Esophagus muscularis mucosa (tissue), 4 donors: ENCODE data around the gene LDB3. TPM values are rescaled to one million over a fixed set of nuclear protein-coding genes. Genes with fewer than 3 reads are reported as not detected.
"Not testable (repeated sequence)": the region's sequence is repeated elsewhere in the genome, so short reads cannot be mapped to it uniquely, and the experiment has no call there.

Source experiments
- DNase-seq: peaks from one replicate; pipeline ENCODE4 v3.0.0-alpha.2; 2017; ENCODE audit errors: extremely low spot score
- H3K27ac ChIP-seq, 4 donors: fragments of 200-600 bp; sonication (generic); replicated peaks in 1 of 4; 1 replicate in 3 of 4; 2 replicates in 1 of 4; pipeline ENCODE4 v1.5.1; 2016 to 2019; ENCODE audit warnings: mild to moderate bottlenecking in 1 of 4
- H3K27me3 ChIP-seq, 4 donors: fragments of 200-600 bp; sonication (generic); one replicate each; pipeline versions ENCODE4 v1.5.1 to v1.6.0; 2016 to 2019
- H3K36me3 ChIP-seq, 4 donors: fragments of 200-600 bp; sonication (generic); one replicate each; pipeline ENCODE4 v1.5.1; 2016 to 2019
- H3K4me1 ChIP-seq, 4 donors: fragments of 200-600 bp; sonication (generic); one replicate each; pipeline ENCODE4 v1.5.1; 2016 to 2019
- H3K4me3 ChIP-seq, 4 donors: fragments of 200-600 bp; sonication (generic); 1 replicate in 2 of 4; 2 replicates in 2 of 4; pipeline ENCODE4 v1.5.1; 2016 to 2019; ENCODE audit warnings: mild to moderate bottlenecking in 4 of 4, moderate library complexity in 1 of 4
- H3K9me3 ChIP-seq, 4 donors: fragments of 200-600 bp; sonication (generic); 1 replicate in 3 of 4; 2 replicates in 1 of 4; pipeline ENCODE4 v1.5.1; 2016 to 2019
- CTCF ChIP-seq, 3 experiments: fragments of 200-600 bp in 2 of 3; fragments of 450-650 bp in 1 of 3; sonication (generic) in 2 of 3; IDR thresholded peaks; one replicate each; pipeline ENCODE4 v1.5.1; 2017 to 2019; ENCODE audit warnings: antibody characterized with exemption in 3 of 3, mild to moderate bottlenecking in 2 of 3, moderate library complexity in 1 of 3
- EP300 ChIP-seq: sonication (generic); formaldehyde crosslinking; IDR thresholded peaks from one replicate; pipeline ENCODE4 v1.6.1; 2017; ENCODE audit warnings: antibody characterized with exemption
- POLR2A ChIP-seq: fragments of 450-650 bp; IDR thresholded peaks from one replicate; pipeline ENCODE4 v1.6.1; 2017; ENCODE audit warnings: antibody characterized with exemption, moderate library complexity, mild to moderate bottlenecking, low read depth
- POLR2AphosphoS5 ChIP-seq, 2 donors: sonication (generic); formaldehyde crosslinking; IDR thresholded peaks; one replicate each; pipeline ENCODE4 v1.6.1; 2017; ENCODE audit warnings: antibody characterized with exemption in 2 of 2
- WGBS: methylation state at CpG from one replicate; pipeline ENCODE4 v1.1.5; 2018; 5-methylcytosine and 5-hydroxymethylcytosine counted together
- intact Hi-C: fragments of 100-400 bp; cut with DNase I; formaldehyde crosslinking; loops from one replicate; pipeline ENCODE4 v1.15.1; 2023
- total RNA-seq, 4 donors: library from RNA; depleted of rRNA; stranded (reverse); fragments of >200 nt; gene quantifications; one replicate each; pipeline versions ENCODE4 v1.1.0 to v1.2.1, GENCODE V29; 2016

The LDB3 gene
- total RNA-seq, 4 donors from 2014 or later, result 12.6 to 42.3 (median 21.6) TPM

- Histone ChIP-seq H3K4me1 (peaks cover 9 to 40% (median 32%) of the 10 kb centered on the region in 4 donors), H3K27ac (peak overlapping the region in 2 of 4 donors; percentile 44 to 61), H3K27me3 (no peaks in the 10 kb centered on the region), H3K9me3 (no peaks in the 10 kb centered on the region), H3K4me3 (no peak overlapping the region), H3K36me3 (no peaks in the 10 kb centered on the region)
- DNase-seq, result peak; percentile 86
- WGBS, result 84% methylated on average over 5 of the region's 5 CpGs
- intact Hi-C loops, result no loop called here
- TF ChIP-seq POLR2A (no peak), CTCF (IDR thresholded peaks at IDR 0.05) (no peak), EP300 (peak; percentile 16), POLR2AphosphoS5 (IDR thresholded peaks at IDR 0.05) (no peak)
Measured at GRCh38 chr10:86644152-86644793, 24.0 kb upstream of the LDB3 start.

GRCh38 chr10:86644794-86645445 lies 23.4 kb upstream of the LDB3 start:
- peak; percentile 88 for DNase-seq
- Histone ChIP-seq H3K27ac (peak overlapping the region in 3 of 4 donors; percentile 16 to 61 (median 44)), H3K27me3 (no peaks in the 10 kb centered on the region), H3K36me3 (no peaks in the 10 kb centered on the region), H3K4me3 (no peak overlapping the region), H3K9me3 (no peaks in the 10 kb centered on the region), H3K4me1 (peaks cover 15 to 47% (median 38%) of the 10 kb centered on the region in 4 donors)
- TF ChIP-seq POLR2AphosphoS5 (IDR thresholded peaks at IDR 0.05), result no peak
- no peak for TF ChIP-seq POLR2A
- no peak for TF ChIP-seq CTCF (IDR thresholded peaks at IDR 0.05)
- TF ChIP-seq EP300, result no peak
- intact Hi-C loops, result no loop called here
- 87% methylated on average over 3 of the region's 5 CpGs for WGBS

DNA sequence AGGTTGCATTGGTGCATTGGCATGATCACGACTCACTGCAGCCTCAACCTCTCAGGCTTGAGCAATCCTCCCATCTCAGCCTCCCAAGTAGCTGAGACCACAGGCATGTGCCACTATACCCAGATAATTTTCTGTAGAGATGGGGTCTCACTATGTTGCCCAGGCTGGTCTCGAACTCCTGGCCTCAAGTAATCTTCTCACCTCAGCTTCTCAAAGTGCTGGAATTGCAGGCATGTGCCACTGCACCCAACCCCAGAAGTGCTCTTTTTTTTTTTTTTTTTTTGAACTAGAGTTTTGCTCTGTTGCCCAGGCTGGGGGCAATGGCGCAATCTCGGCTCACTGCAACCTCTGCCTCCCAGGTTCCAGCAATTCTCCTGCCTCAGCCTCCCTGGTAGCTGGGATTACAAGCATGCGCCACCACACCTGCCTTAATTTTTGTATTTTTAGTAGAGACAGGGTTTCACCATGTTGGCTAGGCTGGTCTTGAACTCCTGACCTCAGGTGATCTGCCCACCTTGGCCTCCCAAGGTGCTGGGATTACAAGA lies 22.6 kb upstream of the LDB3 start:
- H3K27ac ChIP-seq, H3K36me3 ChIP-seq, H3K4me3 ChIP-seq, H3K9me3 ChIP-seq, intact Hi-C loops, H3K27me3 ChIP-seq: not testable (repeated sequence)
- 96% methylated on average over 5 of the region's 5 CpGs for WGBS
- peak; percentile 55 for DNase-seq
- peaks cover 16 to 51% (median 42%) of the 10 kb centered on the region in 4 donors for H3K4me1 ChIP-seq

DNA sequence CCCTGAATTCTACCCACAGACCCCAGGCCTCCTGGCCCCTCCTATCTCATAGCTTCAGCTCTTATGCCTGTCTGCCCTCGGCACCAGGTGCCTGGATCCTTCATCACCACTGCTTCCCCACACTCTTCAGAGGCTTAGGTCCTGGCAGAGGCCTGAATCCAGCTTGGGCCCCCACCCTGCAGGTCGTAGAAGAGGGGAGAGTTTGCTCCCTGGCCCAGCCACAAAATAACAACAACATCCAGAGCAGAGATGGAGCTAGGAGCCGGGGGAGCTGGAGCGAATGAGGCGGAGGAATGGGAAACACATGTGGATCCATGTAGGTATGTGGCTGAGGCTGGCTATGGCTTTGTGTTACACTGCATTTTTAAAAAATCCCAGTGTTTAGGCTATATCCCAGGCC lies 21.8 kb upstream of the LDB3 start:
- TF ChIP-seq EP300 (no peak), CTCF (IDR thresholded peaks at IDR 0.05) (no peak), POLR2A (no peak), POLR2AphosphoS5 (IDR thresholded peaks at IDR 0.05) (no peak)
- no peaks in the 10 kb centered on the region for H3K27me3 ChIP-seq
- no peak overlapping the region for H3K27ac ChIP-seq
- peaks cover 23 to 59% (median 42%) of the 10 kb centered on the region in 4 donors for H3K4me1 ChIP-seq
- no peaks in the 10 kb centered on the region for H3K9me3 ChIP-seq
- H3K4me3 ChIP-seq, result no peak overlapping the region
- intact Hi-C loops, result no loop called here
- DNase-seq, result no peak
- no peaks in the 10 kb centered on the region for H3K36me3 ChIP-seq
- 98% methylated on average over 5 of the region's 5 CpGs for WGBS

DNA sequence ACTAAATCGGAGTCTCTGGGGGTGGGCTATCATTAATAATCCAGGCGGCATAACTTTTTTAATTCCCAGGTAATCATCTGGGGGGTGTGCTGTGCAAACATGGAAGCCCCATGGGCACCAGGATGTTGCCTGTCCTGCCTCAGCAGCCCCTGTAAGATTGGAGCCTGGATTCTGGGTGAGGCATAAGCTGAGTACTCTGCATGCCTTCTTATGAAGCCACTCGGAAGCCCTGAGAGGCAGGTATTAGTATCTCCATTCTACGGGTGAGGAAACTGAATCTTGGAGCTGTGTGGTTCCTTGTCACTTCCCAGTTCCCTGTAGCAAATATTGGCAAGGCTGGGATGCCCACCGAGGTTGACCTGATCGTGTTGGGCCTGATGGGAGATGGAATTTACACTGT lies 21.4 kb upstream of the LDB3 start:
- TF ChIP-seq EP300, result no peak
- no peak for TF ChIP-seq POLR2AphosphoS5 (IDR thresholded peaks at IDR 0.05)
- Histone ChIP-seq H3K4me1 (peaks cover 27 to 60% (median 42%) of the 10 kb centered on the region in 4 donors), H3K9me3 (no peaks in the 10 kb centered on the region), H3K36me3 (no peaks in the 10 kb centered on the region), H3K27ac (no peak overlapping the region), H3K4me3 (no peak overlapping the region), H3K27me3 (no peaks in the 10 kb centered on the region)
- WGBS, result 82% methylated on average over 6 of the region's 6 CpGs
- intact Hi-C loops, result no loop called here
- DNase-seq, result no peak
